Lower lobe of right lung (tissue), 2 donors: Measurements from ENCODE around the gene GOLGA1. TPM values are rescaled to one million over a fixed set of nuclear protein-coding genes. Genes with fewer than 3 reads are reported as not detected.

Source experiments
- ATAC-seq, 2 donors: fragments of 200-7000 bp; cut with Tn5 transposase; one replicate each; pipeline ENCODE4 v1.9.1; 2020 to 2022; ENCODE audit warnings: mild to moderate bottlenecking in 2 of 2, moderate library complexity in 2 of 2
- DNase-seq: peaks from one replicate; pipeline ENCODE4 v3.0.0-alpha.2; 2020
- H3K27ac ChIP-seq: fragments of 200-600 bp; one replicate; pipeline ENCODE4 v1.8.0; 2022
- H3K27me3 ChIP-seq: fragments of 200-600 bp; one replicate; pipeline ENCODE4 v1.8.0; 2022; ENCODE audit warnings: low read depth
- H3K36me3 ChIP-seq: fragments of 200-600 bp; one replicate; pipeline ENCODE4 v1.8.0; 2022; ENCODE audit warnings: mild to moderate bottlenecking
- H3K4me1 ChIP-seq: fragments of 200-600 bp; one replicate; pipeline ENCODE4 v1.8.0; 2022
- H3K4me3 ChIP-seq: fragments of 200-600 bp; one replicate; pipeline ENCODE4 v1.8.0; 2022; ENCODE audit warnings: mild to moderate bottlenecking
- H3K9me3 ChIP-seq: fragments of 200-600 bp; one replicate; pipeline ENCODE4 v1.8.0; 2022
- intact Hi-C: fragments of 100-400 bp; cut with DNase I; formaldehyde crosslinking; loops from one replicate; pipeline ENCODE4 v1.11.0; 2022
- total RNA-seq: library from RNA; stranded (reverse); fragmentation: NEBNext Ultra II Directional; extraction: Animal tissue kit (Norgen Biotek cat#: 25700); gene quantifications from one replicate; pipeline ENCODE4 v1.2.1, GENCODE V29; 2021
- TF ChIP-seq, protein P1 (sequence below): fragments of 200-600 bp; IDR thresholded peaks from one replicate; pipeline ENCODE4 v1.8.0; 2022; ENCODE audit warnings: antibody characterized with exemption, mild to moderate bottlenecking
- donor health status: DM: no; HTN: yes; CAD: no; lungs with severe emphysema.

The GOLGA1 gene
- total RNA-seq, 1 donor from 2014 or later = 24.6 TPM

DNA sequence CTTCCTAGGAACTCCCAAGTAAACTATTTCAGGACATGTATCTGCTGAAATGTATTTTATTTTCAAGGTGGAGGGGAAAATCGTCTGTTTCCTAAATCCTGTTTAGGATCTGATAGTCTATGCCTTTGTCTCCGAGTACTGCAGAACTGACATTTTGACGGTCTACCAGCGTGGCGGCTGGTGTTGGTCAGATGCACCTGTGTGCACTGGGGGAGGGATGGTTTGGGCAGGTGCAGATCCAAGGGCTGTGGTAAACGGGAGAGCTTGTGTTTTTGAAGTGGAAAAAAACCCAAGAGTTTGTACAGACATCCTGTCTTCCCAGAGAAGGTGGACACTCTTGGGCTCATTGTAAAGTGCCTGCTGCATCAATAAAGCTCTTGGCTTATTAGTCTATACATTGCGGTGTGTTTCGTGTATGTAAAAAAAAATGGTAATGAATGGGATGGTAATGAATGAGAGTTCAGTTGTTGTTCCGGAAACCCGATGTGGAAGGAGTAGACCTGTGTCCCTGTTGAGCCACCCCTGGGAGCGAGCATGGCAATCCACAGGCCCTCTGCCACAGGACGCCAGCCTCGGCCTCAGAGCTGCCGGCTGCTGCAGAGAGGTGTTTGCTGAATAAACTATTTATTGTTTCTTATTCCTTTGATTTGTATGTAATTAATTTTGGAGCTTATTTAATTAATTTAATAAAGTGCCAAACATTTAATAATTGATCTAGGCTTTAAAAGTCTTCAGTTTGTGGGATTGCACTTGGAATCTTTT is 63.7 kb downstream of the GOLGA1 start:
- ATAC-seq (no peak), DNase-seq (no peak)
- intact Hi-C loops = no loop called here
- TF ChIP-seq, protein P1, sequence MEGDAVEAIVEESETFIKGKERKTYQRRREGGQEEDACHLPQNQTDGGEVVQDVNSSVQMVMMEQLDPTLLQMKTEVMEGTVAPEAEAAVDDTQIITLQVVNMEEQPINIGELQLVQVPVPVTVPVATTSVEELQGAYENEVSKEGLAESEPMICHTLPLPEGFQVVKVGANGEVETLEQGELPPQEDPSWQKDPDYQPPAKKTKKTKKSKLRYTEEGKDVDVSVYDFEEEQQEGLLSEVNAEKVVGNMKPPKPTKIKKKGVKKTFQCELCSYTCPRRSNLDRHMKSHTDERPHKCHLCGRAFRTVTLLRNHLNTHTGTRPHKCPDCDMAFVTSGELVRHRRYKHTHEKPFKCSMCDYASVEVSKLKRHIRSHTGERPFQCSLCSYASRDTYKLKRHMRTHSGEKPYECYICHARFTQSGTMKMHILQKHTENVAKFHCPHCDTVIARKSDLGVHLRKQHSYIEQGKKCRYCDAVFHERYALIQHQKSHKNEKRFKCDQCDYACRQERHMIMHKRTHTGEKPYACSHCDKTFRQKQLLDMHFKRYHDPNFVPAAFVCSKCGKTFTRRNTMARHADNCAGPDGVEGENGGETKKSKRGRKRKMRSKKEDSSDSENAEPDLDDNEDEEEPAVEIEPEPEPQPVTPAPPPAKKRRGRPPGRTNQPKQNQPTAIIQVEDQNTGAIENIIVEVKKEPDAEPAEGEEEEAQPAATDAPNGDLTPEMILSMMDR = no peak
- Histone ChIP-seq H3K9me3 (no peaks in the 10 kb centered on the region), H3K4me1 (peaks cover 20% of the 10 kb centered on the region), H3K27ac (no peak overlapping the region), H3K36me3 (peaks cover 89% of the 10 kb centered on the region), H3K27me3 (no peaks in the 10 kb centered on the region), H3K4me3 (no peak overlapping the region)

DNA sequence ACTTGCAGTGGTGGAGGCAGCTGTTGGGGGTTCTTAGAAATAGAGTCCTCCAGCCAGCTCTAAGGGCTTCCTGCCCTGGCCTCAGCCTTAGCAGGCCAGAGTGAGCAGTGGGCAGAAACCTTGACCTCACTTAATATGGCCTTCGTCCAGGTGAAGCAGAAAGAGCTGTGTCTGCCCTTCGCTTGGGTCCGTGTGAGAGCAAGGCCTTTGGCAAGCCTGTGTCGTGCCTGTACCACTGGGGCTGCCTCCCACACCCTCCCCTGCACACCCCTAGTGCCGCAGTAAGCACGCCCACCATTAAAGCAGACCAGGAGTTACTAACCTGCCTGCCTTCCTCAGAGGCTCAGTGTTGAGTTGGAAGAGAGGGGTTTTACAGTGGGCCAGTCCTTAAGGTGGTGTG is 65.4 kb downstream of the GOLGA1 start:
- H3K27me3 ChIP-seq = no peaks in the 10 kb centered on the region
- H3K4me1 ChIP-seq = peaks cover 37% of the 10 kb centered on the region
- DNase-seq (no peak), ATAC-seq (no peak)
- TF ChIP-seq, protein P1 = no peak
- H3K4me3 ChIP-seq = no peak overlapping the region
- intact Hi-C loops = no loop called here
- no peaks in the 10 kb centered on the region for H3K9me3 ChIP-seq
- H3K27ac ChIP-seq = no peak overlapping the region
- H3K36me3 ChIP-seq = peaks cover 72% of the 10 kb centered on the region

DNA sequence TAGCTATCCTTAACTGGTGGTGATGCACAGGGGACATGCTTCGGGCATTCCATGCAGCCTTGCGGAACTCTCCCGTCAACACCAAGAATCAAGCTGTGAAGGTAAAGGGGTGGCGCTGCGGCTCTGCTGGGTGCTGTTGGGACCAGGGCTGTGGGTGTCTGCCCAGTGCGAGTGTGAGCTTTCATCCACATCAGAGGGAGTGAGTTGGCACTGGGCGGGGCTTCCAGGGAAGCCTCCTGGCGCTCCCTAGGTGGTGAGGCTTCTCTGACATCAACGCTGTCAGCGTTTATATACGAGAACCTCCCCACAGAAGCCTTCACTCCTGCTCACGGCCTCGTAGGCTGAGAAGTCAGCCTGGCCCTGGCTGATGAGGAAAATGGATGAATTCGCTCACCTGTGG is 67.2 kb downstream of the GOLGA1 start:
- no peaks in the 10 kb centered on the region for H3K9me3 ChIP-seq
- H3K27ac ChIP-seq = no peak overlapping the region
- intact Hi-C loops = no loop called here
- ATAC-seq (no peak), DNase-seq (no peak)
- H3K36me3 ChIP-seq = peaks cover 54% of the 10 kb centered on the region
- TF ChIP-seq, protein P1 = no peak
- no peak overlapping the region for H3K4me3 ChIP-seq
- H3K4me1 ChIP-seq = peaks cover 46% of the 10 kb centered on the region
- no peaks in the 10 kb centered on the region for H3K27me3 ChIP-seq

DNA sequence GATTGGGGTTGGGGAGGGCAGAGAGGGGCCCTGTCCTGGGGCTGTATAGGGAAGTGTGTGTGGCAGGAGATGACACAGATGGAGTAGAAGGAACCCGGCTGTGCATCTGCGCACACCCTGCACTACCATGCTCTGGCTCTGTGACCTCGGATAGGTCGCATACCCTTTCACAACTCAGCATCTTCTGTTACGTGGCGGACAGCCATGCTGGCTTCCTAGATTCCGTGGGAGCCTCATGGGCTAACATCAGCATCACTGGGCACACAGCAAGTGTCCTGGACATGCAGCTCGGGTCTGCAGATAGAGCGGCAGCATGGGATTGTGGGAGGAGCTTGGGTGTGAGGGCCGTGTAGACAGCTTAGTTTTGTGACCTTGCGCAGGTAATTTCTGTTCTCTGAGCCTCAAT is 69.7 kb downstream of the GOLGA1 start:
- TF ChIP-seq, protein P1 = no peak
- intact Hi-C loops = no loop called here
- H3K4me3 ChIP-seq = peak overlapping the region; percentile 100

DNA sequence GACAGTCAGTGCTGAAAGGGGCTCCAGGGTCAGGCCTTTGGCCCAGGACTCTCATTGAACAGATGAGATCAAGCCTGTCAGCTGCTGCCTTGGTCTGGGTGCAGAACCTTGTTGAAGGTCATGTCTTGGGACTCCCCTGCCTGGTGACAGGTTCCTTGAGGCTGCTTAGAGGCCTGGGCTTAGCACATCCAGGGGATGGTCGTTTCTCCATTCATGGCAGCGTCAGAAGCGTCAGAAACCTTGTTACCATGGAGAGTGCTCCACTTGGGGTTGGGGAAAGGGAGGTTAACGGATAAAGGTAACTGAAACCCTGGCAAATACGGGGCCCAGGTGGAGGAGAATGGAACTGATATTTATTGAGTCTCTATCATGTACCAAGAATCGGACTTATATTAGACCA is 70.2 kb downstream of the GOLGA1 start:
- DNase-seq (no peak), ATAC-seq (no peak)
- Histone ChIP-seq H3K4me1 (peaks cover 56% of the 10 kb centered on the region), H3K36me3 (peaks cover 25% of the 10 kb centered on the region), H3K4me3 (peak overlapping the region; percentile 100), H3K9me3 (no peaks in the 10 kb centered on the region), H3K27ac (peak overlapping the region; percentile 95), H3K27me3 (no peaks in the 10 kb centered on the region)
- TF ChIP-seq, protein P1 = no peak
- intact Hi-C loops = no loop called here

More for the DNA sequence above, 69.7 kb downstream of the GOLGA1 start:
- Histone ChIP-seq H3K4me1 (peaks cover 56% of the 10 kb centered on the region), H3K9me3 (no peaks in the 10 kb centered on the region), H3K27ac (peak overlapping the region; percentile 95), H3K27me3 (no peaks in the 10 kb centered on the region), H3K36me3 (peaks cover 29% of the 10 kb centered on the region)
- DNase-seq (no peak), ATAC-seq (no peak)
